ENCODE results near the gene CIAO2A. TPM values are rescaled to one million over a fixed set of nuclear protein-coding genes. Genes with fewer than 3 reads are reported as not detected.

CIAO2A gene
- total and polyA plus RNA-seq, 4 donors, result 124 to 404 (median 159) TPM

- Histone ChIP-seq H3K4me3 (ENCODE audit: low read depth in 1 of 3, low read length in 3 of 3) (peak overlapping the region; percentile 11 to 68 (median 24)), H3K9me3 (ENCODE audit: control insufficient read depth in 4 of 4, low read length in 3 of 4) (no peaks in the 10 kb centered on the region), H3K4me1 (ENCODE audit: control insufficient read depth in 4 of 4, insufficient read depth in 4 of 4, low read length in 3 of 4) (peaks cover 8 to 20% (median 14%) of the 10 kb centered on the region in 4 donors), H3K9ac (ENCODE audit: low read depth in 1 of 2, low read length in 2 of 2) (no peak overlapping the region), H3K36me3 (ENCODE audit: control insufficient read depth in 4 of 4, insufficient read depth in 3 of 4, low read depth in 1 of 4, low read length in 3 of 4) (no peaks in the 10 kb centered on the region), H3K27me3 (ENCODE audit: control insufficient read depth in 4 of 4, insufficient read depth in 4 of 4, low read length in 3 of 4) (no peaks in the 10 kb centered on the region), H3K27ac (ENCODE audit: low read depth in 1 of 2, low read length in 2 of 2) (no peak overlapping the region)
- 10% methylated on average over 76 of the region's 76 CpGs for WGBS
- no peak for DNase-seq (ENCODE audit: low spot score)
- TF ChIP-seq HNF4A (conservative IDR thresholded peaks at IDR 0.05), result peak; percentile 39 to 43
- TF ChIP-seq, protein P1, sequence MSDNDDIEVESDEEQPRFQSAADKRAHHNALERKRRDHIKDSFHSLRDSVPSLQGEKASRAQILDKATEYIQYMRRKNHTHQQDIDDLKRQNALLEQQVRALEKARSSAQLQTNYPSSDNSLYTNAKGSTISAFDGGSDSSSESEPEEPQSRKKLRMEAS (IDR thresholded peaks at IDR 0.05), result no peak
These were observed 47.7 kb downstream of the CIAO2A start for GRCh38 chr15:64045774-64046420.

DNA sequence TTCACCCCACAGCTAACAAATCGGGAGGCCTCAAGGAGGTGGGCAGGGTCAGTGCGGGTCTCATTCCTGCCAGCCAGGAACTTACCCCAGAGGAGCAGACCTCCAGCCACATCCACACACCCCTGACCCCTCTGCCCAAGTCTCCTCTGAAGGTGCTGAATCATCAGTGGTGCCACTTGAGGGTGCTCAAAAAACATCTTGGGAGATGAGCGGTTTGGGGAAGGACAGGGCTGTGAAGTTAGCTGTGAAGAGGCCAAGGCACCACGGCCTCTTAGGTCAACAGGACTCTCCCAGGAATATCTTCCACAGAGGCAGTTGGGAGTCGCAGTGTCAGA lies 48.6 kb downstream of the CIAO2A start:
- Histone ChIP-seq H3K27me3 (ENCODE audit: control insufficient read depth in 4 of 4, insufficient read depth in 4 of 4, low read length in 3 of 4) (no peaks in the 10 kb centered on the region), H3K27ac (ENCODE audit: low read depth in 1 of 2, low read length in 2 of 2) (no peak overlapping the region), H3K4me3 (ENCODE audit: low read depth in 1 of 3, low read length in 3 of 3) (no peak overlapping the region), H3K9ac (ENCODE audit: low read depth in 1 of 2, low read length in 2 of 2) (no peak overlapping the region), H3K4me1 (ENCODE audit: control insufficient read depth in 4 of 4, insufficient read depth in 4 of 4, low read length in 3 of 4) (peaks cover 3 to 15% (median 9%) of the 10 kb centered on the region in 4 donors), H3K9me3 (ENCODE audit: control insufficient read depth in 4 of 4, low read length in 3 of 4) (no peaks in the 10 kb centered on the region), H3K36me3 (ENCODE audit: control insufficient read depth in 4 of 4, insufficient read depth in 3 of 4, low read depth in 1 of 4, low read length in 3 of 4) (no peaks in the 10 kb centered on the region)
- 86% methylated on average over 5 of the region's 5 CpGs for WGBS
- DNase-seq (ENCODE audit: low spot score), result no peak
- TF ChIP-seq HNF4G (IDR thresholded peaks at IDR 0.05) (no peak), NR2F2 (IDR thresholded peaks at IDR 0.05) (no peak), RAD21 (IDR thresholded peaks at IDR 0.05) (no peak), GABPA (IDR thresholded peaks at IDR 0.05 in 1 of 2, conservative IDR thresholded peaks at IDR 0.05 in 1 of 2) (no peak), YY1 (IDR thresholded peaks at IDR 0.05) (no peak), REST (IDR thresholded peaks at IDR 0.05) (no peak), FOXA2 (IDR thresholded peaks at IDR 0.05) (no peak), FOXA1 (IDR thresholded peaks at IDR 0.05) (no peak), EGR1 (IDR thresholded peaks at IDR 0.05; ENCODE audit: low read depth in 2 of 2) (no peak)
- TF ChIP-seq, protein P2, sequence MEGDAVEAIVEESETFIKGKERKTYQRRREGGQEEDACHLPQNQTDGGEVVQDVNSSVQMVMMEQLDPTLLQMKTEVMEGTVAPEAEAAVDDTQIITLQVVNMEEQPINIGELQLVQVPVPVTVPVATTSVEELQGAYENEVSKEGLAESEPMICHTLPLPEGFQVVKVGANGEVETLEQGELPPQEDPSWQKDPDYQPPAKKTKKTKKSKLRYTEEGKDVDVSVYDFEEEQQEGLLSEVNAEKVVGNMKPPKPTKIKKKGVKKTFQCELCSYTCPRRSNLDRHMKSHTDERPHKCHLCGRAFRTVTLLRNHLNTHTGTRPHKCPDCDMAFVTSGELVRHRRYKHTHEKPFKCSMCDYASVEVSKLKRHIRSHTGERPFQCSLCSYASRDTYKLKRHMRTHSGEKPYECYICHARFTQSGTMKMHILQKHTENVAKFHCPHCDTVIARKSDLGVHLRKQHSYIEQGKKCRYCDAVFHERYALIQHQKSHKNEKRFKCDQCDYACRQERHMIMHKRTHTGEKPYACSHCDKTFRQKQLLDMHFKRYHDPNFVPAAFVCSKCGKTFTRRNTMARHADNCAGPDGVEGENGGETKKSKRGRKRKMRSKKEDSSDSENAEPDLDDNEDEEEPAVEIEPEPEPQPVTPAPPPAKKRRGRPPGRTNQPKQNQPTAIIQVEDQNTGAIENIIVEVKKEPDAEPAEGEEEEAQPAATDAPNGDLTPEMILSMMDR (IDR thresholded peaks at IDR 0.05; ENCODE audit: low read depth, low read length, missing input control), result no peak
- TF ChIP-seq, protein P3, sequence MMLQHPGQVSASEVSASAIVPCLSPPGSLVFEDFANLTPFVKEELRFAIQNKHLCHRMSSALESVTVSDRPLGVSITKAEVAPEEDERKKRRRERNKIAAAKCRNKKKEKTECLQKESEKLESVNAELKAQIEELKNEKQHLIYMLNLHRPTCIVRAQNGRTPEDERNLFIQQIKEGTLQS (IDR thresholded peaks at IDR 0.05), result no peak

All from liver (tissue), 9 donors.